A549 treated with AZD2906 at 1 μM for 4 hours (cell line): Measurements from ENCODE around the gene ZNF24. TPM values are rescaled to one million over a fixed set of nuclear protein-coding genes. Genes with fewer than 3 reads are reported as not detected.

ENCODE experiments used
- total RNA-seq: library from RNA; stranded (reverse); fragments of 200-300 nt; extraction: Qiagen RNA extraction; gene quantifications from 5 replicates; pipeline ENCODE4 v1.2.3, GENCODE V29; 2022

The ZNF24 gene
- total RNA-seq = 10.4 to 12.2 TPM (median 11.1 TPM) in 5 replicates

DNA sequence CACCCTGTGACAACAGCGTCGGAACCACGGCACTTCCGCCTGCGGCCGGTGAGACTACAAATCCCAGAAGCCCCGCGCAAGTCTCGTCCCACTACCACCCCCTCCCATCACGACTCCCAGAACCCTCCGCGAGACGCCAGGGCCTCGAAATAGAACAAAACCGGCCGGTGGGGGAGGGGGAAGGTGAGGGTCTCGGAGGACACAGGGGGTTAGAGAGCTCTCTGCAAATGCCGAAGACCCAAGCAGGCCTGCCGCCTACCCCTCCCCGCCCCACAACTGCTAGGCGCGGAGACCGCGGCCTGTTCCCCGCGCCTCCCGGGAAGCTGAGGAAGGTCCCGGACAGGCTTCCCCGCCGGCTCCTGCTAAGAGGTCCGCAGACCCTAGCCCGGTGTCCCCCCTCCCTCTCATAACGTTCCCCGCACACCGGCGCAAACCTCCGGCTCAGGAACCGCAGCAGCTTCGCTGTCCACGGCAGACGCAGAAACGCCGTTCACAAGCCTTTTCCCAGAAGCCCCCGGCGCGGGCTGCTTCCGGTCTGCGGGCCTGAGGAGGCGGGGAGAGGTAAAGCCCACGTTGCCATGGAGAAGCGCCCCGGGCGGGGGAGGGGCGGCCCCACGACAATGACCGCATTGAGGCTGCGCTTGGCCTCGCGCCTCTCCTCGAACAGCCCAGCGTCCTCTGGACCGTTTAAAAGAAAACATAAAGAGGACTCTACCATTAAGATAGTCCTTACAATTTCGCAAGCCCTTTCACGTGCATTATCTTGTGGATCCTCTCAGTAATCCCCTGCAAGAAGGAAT lies at the start of gene ZNF24:
Gene ZNF24, minus strand, starts transcription at position 485 of the 800 bp plus-strand sequence. CDS start 3,770 bp downstream, outside the sequence.

GRCh38 chr18:35376742-35377695 lies 32.8 kb upstream of the ZNF24 start, which contains the start of gene ZNF396:
ZNF396 (minus strand) TSS chr18:35377337; CDS start chr18:35374292, 3,045 bp downstream.

DNA sequence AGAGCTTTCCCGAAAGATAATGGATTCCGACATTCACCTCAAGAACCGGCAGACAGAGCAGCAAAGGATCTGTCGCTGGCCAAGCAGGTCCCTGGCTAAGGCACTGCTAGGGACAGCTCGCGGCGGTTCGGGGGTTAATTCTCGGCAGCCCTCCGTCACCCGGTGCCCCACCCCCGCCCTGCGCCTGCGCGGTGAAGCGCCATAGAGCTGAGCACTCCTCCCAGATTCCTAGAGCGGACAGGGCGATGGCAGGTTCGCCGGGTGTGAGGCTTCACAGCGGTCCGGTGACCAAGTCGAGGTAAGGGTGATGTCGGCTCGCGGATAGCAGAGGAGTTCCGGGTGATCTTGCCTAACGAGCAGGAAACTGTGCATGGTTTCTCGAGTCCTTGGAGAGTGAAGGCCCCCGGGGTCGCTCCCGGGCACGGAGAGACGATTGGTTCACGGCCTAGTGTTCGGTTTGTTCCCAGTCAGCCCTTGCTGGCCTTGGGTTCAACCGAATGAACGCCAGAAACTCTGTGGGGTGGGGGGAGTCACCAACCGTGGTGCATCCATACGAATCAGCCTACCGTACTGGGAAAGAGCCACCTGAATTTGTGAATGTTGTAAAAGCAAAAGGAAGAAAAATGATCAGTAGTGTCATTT lies 54.0 kb downstream of the ZNF24 start, which contains the start of gene ZSCAN30:
Gene ZSCAN30, minus strand, starts transcription at position 136 of the 642 bp plus-strand sequence. CDS start 25,877 bp downstream, outside the sequence.

Other genes starting within 250 kb of the ZNF24 start
- gene ZNF397, start 103.4 kb downstream of the ZNF24 start, total RNA-seq = 3.1 to 4.9 TPM (median 4.5 TPM) in 5 replicates
- gene ZSCAN30, start 54.2 kb downstream of the ZNF24 start, total RNA-seq = 0.67 to 0.88 TPM (median 0.84 TPM) in 5 replicates
- gene ZNF396, start 32.9 kb upstream of the ZNF24 start, total RNA-seq = 0.54 to 0.89 TPM (median 0.60 TPM) in 5 replicates
- 22.3 to 25.9 TPM (median 24.9 TPM) in 5 replicates for gene INO80C, start 153.5 kb upstream of the ZNF24 start, total RNA-seq
- gene GALNT1, start 237.3 kb upstream of the ZNF24 start, total RNA-seq = 64.2 to 97.7 TPM (median 77.1 TPM) in 5 replicates